HG03064 (cell line): ENCODE results near the gene MGAT4A.
A peak's percentile ranks its signal among the peaks of the same experiment; 100 is the strongest.
"Not testable (repeated sequence)": the region's sequence is repeated elsewhere in the genome, so short reads cannot be mapped to it uniquely, and the experiment has no call there.

Experiments used
- ATAC-seq: cut with Tn5 transposase; IDR thresholded peaks from one replicate; pipeline ENCODE4 v1.9.1; 2021; ENCODE audit warnings: low read depth; ENCODE audit not compliant: unreplicated experiment

Gene MGAT4A

DNA sequence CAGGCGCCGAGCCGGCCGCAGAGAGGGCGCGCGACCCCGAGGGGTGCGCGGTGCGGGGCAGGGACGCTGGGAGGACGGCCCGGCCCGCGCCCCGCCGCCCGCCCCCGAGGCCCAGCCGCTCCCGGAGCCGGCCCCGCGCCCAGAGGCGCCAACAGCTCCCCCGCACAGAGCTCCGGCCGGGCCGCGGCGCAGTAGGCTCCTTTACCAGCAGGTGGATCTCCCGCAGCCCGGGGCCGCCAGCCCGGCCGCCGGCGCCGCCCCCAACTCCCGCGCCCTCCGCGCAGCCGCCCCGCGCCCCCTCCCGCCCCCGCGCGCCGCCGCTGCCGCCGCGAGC lies 258 bp downstream of the MGAT4A start:
- peak; percentile 41 for ATAC-seq

DNA sequence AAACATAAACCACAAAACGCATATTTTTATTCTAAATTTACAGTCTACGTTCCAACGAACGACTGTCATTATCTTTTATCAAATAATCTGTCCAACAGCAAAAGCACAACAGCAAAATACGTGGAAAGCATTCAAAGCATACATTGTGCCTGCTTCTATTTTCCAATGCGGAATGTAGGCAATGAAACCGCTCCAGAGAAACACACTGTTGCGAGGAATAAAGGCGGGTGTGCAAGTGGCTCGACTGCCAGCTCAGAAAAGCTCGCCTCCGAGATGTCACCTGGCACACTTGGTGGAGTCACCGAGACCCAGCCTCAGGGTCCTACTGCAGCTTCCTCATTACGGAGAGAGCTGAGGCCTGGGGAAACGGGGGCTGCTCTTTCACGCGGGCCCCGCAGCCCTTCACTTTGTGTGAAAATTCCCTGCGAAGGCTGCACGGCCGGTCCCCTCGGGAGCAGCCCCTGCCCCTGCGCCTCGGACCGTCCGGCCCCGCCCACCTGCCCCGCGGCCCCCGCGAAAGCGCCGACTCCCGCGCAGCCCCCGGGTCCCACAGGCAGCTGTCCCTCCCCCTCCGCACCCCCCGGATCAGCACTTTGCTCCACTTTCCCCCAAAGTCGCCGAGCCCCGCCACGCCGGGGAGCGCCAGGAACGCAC lies 752 bp downstream of the MGAT4A start:
- no peak for ATAC-seq

DNA sequence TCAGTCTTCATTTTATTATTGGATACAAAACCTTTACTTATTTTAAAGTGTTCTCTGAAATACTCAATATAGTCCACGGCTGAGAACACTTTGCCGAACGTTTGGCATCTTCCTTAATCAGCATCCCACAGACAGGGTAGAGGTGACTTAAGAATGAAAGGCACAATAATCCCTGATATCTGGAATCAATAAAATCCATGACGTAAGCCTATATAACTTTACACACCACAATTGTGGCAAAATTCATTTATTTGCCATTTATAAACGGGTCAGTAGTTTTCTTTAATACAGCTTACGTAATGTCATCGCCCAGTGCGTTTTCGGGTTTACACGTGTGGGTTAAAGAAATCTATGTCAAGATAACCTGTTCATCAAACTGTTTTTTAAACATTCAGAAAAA lies 1.3 kb downstream of the MGAT4A start:
- ATAC-seq: no peak

DNA sequence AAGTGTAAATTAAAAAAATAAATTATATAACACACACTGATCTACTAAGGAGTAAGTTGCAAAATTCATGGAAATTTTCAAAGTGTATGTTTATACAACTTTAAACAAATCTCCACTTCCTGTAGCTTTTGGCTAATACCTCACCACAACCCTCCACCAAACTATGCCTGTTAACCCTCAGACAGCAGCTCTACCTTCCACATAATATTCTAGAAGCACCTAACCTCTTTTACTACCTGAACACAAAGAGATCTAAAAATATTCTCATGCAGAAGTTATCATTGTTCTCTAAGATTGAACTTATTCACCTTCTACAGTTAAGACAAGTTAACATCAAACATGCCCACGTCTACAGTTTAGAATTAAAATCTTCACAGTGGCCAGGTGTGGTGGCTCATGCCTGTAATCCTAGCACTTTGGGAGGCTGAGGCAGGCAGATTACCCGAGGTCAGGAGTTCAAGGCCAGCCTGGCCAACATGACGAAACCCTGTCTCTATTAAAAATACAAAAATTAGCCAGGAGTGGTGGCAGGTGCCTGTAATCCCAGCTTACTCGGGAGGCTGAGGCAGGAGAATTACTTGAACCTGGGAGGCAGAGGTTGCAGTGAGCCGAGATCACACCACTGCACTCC lies 2.7 kb downstream of the MGAT4A start:
- not testable (repeated sequence) for ATAC-seq

DNA sequence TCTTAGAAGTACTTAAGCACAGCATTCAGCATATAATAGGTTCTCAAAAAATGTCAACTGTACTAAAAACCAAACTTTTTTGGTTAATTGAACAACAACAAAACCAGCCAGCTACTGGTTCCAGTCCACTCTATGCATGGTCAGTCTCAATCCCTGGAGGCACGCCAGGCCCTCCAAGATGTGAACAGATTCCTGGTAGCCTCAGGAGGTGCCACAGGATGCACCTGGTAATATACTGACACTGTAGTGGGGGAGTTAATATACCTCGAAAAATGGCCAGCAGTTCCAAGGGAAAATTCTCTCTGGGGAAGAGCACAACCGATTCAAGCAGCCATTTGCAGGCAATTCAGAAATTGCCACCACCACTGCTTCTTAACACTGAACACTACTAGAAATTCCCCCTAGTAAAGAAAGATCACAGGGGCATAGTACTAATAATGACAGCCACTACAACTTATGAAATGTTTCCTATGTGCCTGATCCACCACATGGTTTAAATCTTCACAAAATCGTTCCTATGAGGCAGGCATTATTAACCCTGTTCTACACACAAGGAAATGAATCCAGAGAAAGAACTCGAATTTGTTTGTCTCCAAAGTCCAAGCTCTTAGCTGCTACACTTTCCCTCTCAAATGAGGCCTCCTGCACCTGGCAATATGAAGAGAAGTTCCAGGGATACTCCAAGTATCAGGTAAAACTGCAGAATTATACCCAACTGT lies 3.4 kb downstream of the MGAT4A start:
- no peak for ATAC-seq

DNA sequence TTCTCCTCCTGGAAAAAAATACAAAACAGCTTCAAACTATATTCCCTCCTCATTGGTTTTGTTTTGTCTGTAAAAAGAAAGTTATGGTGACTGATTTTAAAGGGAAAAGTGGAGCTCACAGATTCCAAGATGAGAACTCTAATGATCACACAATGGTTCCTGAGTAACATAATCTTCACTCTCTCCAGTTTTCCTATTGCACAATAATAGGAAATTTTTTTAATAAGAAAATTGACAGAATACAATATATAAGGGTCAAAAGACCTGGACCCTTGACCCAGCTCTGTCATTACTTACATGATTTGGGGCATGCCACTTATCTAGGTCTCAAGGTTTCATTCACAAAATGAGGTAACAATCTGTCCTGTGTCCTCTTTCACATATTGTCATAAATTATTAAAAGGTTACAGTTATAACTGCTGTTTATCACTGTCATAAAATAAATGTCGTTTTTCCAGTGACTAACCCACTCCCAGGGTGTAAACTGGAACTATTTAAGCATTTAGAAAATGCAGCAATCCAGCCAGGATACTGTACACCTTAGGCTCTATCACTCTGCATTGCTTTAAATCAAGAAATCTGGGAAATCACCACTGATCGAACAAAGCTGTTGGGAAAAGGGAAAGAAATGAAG lies 4.1 kb downstream of the MGAT4A start:
- ATAC-seq: no peak

DNA sequence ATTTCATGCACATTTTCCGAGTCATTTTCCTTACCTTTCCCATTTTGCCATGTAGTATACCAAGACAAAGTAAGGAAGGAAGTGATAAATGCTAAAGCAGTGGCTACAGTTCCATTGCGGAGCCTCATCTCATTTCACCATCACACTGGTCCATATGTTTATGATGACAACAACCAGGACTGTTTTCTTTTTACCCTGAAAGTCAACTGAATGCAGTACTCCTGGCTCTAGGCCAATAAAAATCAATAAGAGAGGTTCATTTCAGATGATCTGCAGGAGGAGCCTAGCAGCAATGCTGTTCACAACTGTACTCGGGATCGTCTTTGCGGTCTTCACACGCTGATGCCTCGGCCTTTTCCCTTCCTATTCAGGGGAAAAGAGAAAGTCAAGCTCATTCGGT lies 4.7 kb downstream of the MGAT4A start:
- no peak for ATAC-seq

DNA sequence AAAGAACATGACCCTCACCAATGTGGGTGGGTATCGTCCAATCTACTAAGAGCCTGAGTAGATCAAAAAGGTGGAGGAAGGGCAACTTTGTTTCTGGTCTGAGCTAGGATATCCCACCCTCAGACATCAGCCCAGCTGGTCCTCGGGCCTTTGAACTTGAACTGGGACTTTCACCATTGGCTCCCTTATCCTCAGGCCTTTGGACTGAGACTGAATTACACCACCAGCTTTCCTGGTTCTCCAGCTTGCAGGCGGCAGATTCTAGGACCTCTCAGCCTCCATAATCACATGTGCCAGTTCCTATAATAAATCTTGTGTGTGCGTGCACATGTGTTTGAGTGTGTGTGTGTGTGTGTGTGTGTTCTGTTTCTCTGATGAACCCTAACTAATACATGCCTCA lies 10.6 kb downstream of the MGAT4A start:
- ATAC-seq: no peak

DNA sequence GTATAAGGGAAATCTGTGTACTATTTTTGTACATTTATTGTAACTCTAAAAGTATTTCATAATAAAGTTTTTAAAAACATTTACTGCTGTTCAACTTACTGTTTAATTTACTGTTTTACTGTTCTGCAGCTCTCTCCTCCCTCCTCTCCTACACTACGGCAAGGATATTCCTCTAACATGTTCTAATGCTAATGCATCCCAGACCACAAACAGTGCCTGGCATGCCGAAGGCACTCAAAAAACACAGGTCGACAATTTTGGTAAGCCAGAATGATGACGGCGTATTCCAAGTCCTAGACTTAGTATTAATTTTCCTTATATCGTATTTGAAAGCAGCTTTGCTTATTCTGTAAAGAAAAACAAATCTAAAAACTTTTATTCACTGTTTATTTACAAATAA lies 13.3 kb downstream of the MGAT4A start:
- no peak for ATAC-seq

DNA sequence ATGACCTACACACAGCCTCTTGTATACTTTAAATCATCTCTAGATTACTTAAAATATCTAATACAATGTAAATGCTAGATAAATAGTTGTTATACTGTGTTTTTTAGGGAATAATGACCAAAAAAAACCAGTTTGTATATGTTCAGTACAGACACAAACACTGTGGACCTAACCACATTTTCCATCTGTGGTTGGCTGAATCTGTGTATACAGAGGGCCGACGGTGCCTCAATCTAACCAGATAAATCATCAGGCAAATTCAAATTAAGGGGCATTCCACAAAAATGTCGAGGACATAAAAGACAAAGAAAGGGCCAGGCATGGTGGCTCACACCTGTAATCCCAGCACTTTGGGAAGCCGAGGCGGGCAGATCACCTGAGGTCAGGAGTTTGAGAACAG lies 14.1 kb downstream of the MGAT4A start:
- ATAC-seq: no peak

DNA sequence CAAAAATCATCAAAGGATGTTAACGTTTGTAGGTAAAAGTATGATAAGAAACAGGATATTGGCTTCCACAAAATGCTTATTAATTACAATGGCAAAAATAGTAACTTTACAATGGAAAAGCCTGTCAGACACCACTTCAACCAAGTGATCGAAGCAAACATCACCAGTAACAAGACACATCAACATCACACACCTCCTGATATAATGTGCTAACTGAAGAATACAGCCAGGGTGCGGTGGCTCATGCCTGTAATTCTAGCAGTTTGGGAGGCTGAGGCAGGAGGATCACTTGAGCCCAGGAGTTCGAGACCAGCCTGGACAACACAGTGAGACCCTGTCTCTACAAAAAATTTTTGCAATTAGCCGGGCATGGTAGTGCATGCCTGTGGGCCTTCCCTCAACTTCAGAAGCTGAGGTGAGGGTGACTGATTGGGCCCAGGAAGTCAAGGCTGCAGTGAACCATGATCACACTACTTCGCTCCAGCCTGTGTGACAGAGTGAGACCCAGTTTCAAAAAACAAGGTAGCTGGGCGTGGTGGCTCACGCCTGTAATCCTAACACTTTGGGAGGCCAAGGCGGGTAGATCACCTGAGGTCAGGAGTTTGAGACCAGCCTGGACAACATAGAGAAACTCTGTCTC lies 15.0 kb downstream of the MGAT4A start:
- ATAC-seq: no peak

DNA sequence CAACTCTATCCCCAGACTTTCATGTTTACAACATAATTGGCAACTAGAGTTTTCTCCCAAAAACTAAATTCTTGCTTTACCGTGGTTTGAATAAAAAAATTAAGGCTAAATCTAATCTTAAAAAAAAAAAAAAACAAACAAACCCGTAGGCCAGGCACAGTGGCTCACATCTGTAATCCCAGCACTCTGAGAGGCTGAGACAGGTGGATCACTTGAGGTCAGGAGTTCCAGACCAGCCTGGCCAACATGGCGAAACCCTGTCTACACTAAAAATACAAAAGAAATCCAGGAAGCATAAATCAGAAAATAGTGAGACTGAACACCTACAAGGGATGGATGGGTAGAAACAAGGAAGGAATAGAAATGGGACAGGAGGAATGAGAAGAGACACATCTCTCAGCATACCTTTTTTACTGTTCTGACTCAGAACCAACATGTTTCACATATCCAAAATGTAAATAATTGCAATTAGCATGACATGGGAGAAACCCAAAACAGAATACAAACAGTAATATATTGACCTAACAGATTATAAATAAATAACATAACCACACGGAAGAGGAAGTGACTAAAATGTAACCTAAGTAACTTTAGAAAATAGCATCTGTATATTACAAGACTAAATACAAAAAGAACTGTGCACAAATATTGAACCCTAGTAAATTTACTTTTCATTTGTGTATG lies 17.5 kb downstream of the MGAT4A start:
- ATAC-seq: peak; percentile 77

DNA sequence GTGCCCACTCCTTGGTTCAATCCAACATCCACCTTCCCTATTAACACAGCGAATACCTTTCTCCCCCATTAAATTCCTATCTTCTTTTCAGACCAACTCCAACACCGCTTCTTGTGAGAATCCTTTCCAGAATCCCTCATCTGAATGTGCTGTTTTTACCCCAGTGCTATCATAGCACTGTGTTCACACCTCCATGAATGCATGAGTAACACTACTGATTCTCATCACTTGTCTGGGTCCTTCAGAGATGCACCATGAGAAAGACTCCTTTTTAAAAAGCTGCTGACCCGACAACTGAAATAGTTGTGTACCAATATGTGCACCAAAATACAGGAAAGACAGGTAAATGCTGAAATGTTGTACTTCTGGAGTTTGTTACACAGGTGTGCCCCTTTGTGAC lies 18.8 kb downstream of the MGAT4A start:
- no peak for ATAC-seq

DNA sequence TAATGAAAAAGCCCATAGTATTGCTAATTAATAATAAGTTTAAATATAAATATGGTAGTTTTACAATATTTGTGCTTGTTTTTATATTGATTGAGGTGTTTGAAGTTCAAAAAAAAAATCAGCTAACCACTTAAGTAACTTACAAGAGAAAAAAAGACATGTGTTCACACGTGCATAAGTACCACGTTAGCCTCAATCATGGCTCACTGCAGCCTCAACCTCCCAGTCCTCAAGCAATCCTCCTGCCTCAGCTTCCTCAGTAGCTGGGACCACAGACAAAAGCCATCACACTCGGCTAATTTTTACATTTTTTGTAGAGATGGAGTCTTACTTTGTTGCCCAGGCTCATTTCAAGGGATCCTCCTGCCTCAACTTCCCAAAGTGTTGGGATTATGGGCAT lies 19.4 kb downstream of the MGAT4A start:
- no peak for ATAC-seq

DNA sequence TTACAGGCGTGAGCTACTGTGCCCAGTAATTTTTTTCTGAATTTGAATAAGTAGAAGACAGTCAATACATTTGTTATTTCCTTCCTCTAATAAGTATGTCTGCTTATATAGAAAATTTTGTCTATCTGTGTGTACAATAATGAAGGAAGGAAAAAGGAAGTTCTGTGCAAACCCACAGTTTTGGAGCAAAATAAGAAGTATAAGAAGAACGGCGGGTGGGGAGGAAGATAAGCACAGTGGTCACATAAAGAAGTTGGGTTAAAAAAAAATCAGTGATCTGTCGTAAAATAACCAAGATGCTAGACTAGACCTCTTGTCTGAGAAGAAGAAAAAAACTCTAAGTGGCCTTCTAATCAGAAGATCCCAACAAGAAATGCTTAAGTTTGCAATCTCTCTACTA lies 20.2 kb downstream of the MGAT4A start:
- ATAC-seq: no peak

DNA sequence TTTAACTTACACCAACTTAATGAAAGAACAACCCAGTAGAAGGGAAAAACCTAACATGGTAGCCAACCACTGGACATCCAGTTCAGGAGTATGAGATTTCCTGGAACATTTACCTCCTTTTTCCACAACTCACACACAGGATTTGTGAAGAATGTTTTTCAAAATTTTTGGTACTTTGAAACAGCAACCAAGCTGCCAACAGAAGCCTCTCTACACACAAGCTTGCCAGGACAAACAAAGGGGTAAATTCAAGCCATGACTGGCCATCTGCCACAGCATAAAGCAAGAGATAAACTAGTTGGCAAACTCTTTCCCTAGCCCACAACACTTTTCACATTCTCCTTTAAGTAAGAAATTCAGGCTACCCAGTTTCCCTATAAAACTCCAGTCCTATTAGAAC lies 21.4 kb downstream of the MGAT4A start:
- no peak for ATAC-seq

DNA sequence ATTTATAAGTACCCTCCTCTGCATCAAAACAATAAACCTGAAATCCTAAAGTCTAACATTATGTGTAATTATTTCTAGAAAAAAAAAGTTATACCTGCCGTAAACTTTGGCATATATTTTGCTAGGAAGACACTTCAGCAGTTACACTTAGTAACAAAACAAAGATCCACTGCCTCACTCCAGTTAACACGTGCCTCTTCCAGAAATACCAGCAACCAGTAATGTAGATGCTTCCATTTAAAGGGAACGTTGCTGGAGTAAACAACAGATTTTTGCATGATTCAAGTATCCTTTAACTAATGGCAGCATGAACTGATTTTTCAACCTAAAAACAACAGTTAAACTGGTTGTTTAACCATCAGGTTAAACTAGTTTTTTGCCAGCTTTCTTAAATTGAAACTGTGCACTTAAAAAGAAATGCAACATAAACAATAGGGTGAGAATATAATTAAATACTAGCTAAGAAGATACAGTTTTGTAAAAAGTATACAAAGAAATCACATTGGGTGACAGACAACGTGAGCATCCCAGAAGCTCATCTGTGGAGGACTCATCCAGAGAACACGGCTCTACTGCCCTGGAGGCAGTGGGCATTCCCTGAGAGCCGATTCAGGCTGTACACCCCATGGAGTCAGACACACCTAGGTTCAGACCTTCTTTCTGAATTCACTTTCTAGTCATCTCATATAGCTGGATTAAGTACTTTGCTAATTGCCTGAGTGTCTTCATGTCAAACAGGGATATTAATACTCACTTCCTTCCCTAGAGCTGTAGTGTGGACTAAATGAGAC lies 22.3 kb downstream of the MGAT4A start:
- no peak for ATAC-seq

DNA sequence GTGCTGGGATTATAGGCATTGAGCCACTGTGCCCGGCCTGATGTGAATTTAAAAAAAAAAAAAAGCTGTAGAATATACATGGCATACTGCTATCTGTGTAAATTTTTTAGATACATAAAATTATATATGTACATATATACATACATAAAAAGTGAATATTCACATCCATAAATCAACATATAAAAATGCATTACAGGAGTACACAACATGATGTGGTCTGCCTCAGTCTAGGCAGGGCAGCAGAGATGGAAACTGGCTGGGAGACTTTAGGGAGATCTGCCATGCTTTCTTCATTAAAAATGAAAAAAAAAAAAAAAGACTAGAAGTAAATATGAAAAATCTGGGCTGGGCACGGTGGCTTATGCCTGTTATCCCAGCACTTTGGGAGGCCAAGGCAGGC lies 24.3 kb downstream of the MGAT4A start:
- ATAC-seq: no peak

DNA sequence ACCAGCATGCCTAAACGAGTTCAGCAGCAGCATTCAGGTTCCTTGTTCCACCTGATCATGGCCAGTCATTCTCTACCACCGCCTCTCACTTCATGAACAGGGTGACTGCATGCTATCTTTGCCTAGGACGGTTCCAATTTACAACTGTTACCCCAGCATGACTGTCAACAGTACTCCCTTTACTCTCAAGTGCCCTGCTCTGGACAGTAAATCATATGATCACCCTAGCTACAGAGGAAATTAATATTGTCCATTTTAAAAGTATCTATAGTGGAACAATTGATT lies 25.7 kb downstream of the MGAT4A start:
- ATAC-seq: no peak
